Measurements from ENCODE around the gene COL11A2.

Gene COL11A2

GRCh38 chr6:33124525-33124901, 67.8 kb downstream of the COL11A2 start:
- TF ChIP-seq CREB1 (IDR thresholded peaks at IDR 0.05; ENCODE audit: low read depth), result no peak
- no peak for TF ChIP-seq YY1 (IDR thresholded peaks at IDR 0.05; ENCODE audit: low read depth)
- TF ChIP-seq USF1 (IDR thresholded peaks at IDR 0.05), result no peak
- TF ChIP-seq TCF12 (IDR thresholded peaks at IDR 0.05; ENCODE audit: low read depth), result no peak

GRCh38 chr6:33123732-33124524, 68.3 kb downstream of the COL11A2 start:
- TF ChIP-seq CEBPB (IDR thresholded peaks at IDR 0.05), result no peak
- peak; percentile 71 for TF ChIP-seq RAD21 (IDR thresholded peaks at IDR 0.05; ENCODE audit: low read depth)
- TF ChIP-seq YY1 (IDR thresholded peaks at IDR 0.05; ENCODE audit: low read depth), result no peak
- TF ChIP-seq MAX (IDR thresholded peaks at IDR 0.05), result 0 out of 2 replicates have a peak, but pooled peaks have one; percentile 21
- no peak for TF ChIP-seq REST (IDR thresholded peaks at IDR 0.05; ENCODE audit: low read depth)

- no peak for TF ChIP-seq MAX (IDR thresholded peaks at IDR 0.05)
- no peak for TF ChIP-seq REST (IDR thresholded peaks at IDR 0.05; ENCODE audit: low read depth)
- TF ChIP-seq EP300 (IDR thresholded peaks at IDR 0.05; ENCODE audit: borderline replicate concordance), result no peak
- no peak for TF ChIP-seq USF1 (IDR thresholded peaks at IDR 0.05)
- no peak for TF ChIP-seq CEBPB (IDR thresholded peaks at IDR 0.05)
- no peak for TF ChIP-seq TEAD4 (IDR thresholded peaks at IDR 0.05)
- TF ChIP-seq EGR1 (IDR thresholded peaks at IDR 0.05), result no peak
- TF ChIP-seq ZBTB7A (IDR thresholded peaks at IDR 0.05; ENCODE audit: low read depth), result no peak
- no peak for TF ChIP-seq YY1 (IDR thresholded peaks at IDR 0.05; ENCODE audit: low read depth)
- no peak for TF ChIP-seq CREB1 (IDR thresholded peaks at IDR 0.05; ENCODE audit: low read depth)
- TF ChIP-seq TCF12 (IDR thresholded peaks at IDR 0.05; ENCODE audit: low read depth), result no peak
- TF ChIP-seq TAF1 (IDR thresholded peaks at IDR 0.05; ENCODE audit: low read depth), result no peak
- TF ChIP-seq RAD21 (IDR thresholded peaks at IDR 0.05; ENCODE audit: low read depth), result no peak
These were observed 69.1 kb downstream of the COL11A2 start for GRCh38 chr6:33123181-33123580.

- TF ChIP-seq REST (IDR thresholded peaks at IDR 0.05; ENCODE audit: low read depth) (no peak), CREB1 (IDR thresholded peaks at IDR 0.05; ENCODE audit: low read depth) (no peak), YY1 (IDR thresholded peaks at IDR 0.05; ENCODE audit: low read depth) (no peak), TEAD4 (IDR thresholded peaks at IDR 0.05) (no peak), ZBTB7A (IDR thresholded peaks at IDR 0.05; ENCODE audit: low read depth) (no peak), USF1 (IDR thresholded peaks at IDR 0.05) (no peak), NFIC (IDR thresholded peaks at IDR 0.05) (no peak)
These were observed 72.3 kb downstream of the COL11A2 start for GRCh38 chr6:33120001-33120400.
